ENCODE data around the gene SMIM13. TPM values are rescaled to one million over a fixed set of nuclear protein-coding genes. Genes with fewer than 3 reads are reported as not detected.

SMIM13 gene
- total RNA-seq, 2 donors from 2014 or later, result 4.4 to 7.2 TPM

DNA sequence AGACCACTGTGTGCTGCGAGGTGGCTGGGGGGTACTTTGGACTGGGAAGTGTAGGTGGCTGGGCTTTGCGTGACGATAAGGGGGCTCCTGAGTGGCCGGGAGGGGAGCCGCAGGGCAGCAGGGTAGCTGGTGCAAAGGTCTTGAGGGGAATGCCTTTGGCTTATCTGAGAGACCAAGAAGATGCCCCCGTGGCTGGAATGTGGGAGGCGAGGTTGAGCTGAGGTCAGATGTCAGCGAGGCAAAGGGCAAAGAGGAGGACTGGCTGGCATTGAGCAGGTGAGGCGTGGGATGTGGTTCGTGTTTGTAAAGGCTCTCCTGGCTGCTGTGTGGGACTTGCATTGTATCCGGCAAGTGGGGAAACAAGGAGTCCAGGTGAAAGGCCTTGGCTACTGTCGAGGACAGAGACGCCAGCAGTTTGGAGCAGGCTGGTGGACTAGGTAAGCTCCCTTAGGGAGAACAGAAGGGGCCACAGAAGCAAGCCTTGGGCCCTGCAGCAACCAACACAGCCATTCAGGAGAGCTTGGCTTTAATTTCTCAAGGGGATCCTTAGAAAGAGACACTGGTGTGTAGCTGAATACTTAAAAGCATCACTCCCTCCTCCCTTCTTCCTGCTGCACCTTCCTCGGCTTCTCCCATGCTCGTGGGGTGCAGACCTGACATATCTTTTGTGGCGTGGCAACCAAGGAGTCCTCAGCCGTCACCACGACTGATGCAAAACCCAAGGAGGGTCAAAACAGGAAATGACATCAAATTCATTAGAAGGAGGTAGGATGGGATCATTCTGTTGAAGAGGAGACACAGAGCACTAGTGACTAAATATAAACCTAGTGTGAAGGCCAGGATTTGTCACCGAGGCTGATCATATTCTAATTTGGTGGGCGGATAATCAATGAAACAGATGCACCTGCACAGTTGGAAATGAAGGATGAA is 71.3 kb downstream of the SMIM13 start:
- H3K4me3 ChIP-seq, result no peak overlapping the region
- TF ChIP-seq POLR2A (IDR thresholded peaks at IDR 0.05), result no peak
- TF ChIP-seq, protein P1, sequence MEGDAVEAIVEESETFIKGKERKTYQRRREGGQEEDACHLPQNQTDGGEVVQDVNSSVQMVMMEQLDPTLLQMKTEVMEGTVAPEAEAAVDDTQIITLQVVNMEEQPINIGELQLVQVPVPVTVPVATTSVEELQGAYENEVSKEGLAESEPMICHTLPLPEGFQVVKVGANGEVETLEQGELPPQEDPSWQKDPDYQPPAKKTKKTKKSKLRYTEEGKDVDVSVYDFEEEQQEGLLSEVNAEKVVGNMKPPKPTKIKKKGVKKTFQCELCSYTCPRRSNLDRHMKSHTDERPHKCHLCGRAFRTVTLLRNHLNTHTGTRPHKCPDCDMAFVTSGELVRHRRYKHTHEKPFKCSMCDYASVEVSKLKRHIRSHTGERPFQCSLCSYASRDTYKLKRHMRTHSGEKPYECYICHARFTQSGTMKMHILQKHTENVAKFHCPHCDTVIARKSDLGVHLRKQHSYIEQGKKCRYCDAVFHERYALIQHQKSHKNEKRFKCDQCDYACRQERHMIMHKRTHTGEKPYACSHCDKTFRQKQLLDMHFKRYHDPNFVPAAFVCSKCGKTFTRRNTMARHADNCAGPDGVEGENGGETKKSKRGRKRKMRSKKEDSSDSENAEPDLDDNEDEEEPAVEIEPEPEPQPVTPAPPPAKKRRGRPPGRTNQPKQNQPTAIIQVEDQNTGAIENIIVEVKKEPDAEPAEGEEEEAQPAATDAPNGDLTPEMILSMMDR (IDR thresholded peaks at IDR 0.05), result no peak
- TF ChIP-seq POLR2AphosphoS5 (IDR thresholded peaks at IDR 0.05), result no peak
- WGBS, result 85% methylated on average over 20 of the region's 20 CpGs
- H3K27ac ChIP-seq, result no peak overlapping the region
- intact Hi-C loops (cut with DNase I), result no loop called here
- H3K9me3 ChIP-seq, result no peaks in the 10 kb centered on the region
- H3K27me3 ChIP-seq (replicated peaks; ENCODE audit: insufficient read depth), result no peaks in the 10 kb centered on the region
- DNase-seq (ENCODE audit: low spot score), result no peak
- H3K36me3 ChIP-seq, result no peaks in the 10 kb centered on the region
- no peaks in the 10 kb centered on the region for H3K4me1 ChIP-seq (replicated peaks)

DNA sequence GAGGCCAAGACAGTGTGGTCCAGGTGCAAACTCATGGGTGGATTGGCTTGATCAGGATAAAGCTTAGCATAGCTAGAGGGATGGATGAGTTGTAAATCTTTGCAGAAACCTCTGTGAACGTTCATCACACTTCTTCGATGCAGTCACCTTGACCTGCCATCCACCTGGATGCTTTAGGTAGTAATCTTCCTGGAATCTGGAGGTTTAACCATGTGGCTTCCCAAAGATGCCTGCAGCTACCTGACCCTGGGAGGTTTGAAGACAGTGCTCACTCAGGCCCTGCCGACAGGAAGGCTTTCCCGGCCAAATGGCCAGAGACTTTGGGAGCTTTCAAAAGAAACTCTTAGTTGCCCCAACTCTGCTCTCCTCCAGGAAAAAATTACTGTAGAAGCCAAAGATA is 73.3 kb downstream of the SMIM13 start:
- Histone ChIP-seq H3K4me1 (replicated peaks) (no peaks in the 10 kb centered on the region), H3K36me3 (no peaks in the 10 kb centered on the region), H3K4me3 (no peak overlapping the region), H3K27me3 (replicated peaks; ENCODE audit: insufficient read depth) (no peaks in the 10 kb centered on the region), H3K9me3 (no peaks in the 10 kb centered on the region), H3K27ac (no peak overlapping the region)
- intact Hi-C loops (cut with DNase I), result no loop called here
- DNase-seq (ENCODE audit: low spot score), result no peak
- TF ChIP-seq POLR2A (IDR thresholded peaks at IDR 0.05) (no peak), POLR2AphosphoS5 (IDR thresholded peaks at IDR 0.05) (no peak)
- TF ChIP-seq, protein P1 (IDR thresholded peaks at IDR 0.05), result no peak
- 55% methylated on average over 4 of the region's 4 CpGs for WGBS

DNA sequence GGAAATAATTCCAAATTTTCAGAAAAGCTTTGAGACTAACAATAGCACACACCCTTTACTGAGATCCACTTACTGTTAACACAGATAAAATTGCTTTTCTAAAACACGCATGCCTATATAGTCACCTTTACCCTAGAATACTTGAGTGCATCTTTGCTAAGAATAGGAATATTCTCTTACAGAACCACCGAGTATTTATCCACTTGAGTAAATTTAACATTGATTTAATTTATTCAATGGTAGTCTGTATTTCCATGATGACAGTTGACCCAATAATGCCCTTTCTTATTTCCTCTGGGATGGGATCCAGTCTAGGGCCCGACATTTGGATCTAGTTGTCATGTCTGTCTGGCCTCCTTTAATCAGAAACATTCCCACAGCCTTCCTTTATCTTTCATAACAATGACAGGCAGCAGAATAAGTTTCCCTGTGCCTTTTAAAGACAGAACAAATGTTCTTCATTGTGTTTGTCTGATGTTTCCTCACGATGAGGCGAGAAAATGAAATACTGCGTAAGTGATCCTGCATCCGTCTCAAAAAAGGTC is 74.5 kb downstream of the SMIM13 start:
- DNase-seq (ENCODE audit: low spot score), result no peak
- Histone ChIP-seq H3K27ac (no peak overlapping the region), H3K4me3 (no peak overlapping the region), H3K36me3 (no peaks in the 10 kb centered on the region), H3K4me1 (replicated peaks) (no peaks in the 10 kb centered on the region), H3K27me3 (replicated peaks; ENCODE audit: insufficient read depth) (no peaks in the 10 kb centered on the region), H3K9me3 (no peaks in the 10 kb centered on the region)
- WGBS, result 83% methylated on average over 7 of the region's 7 CpGs
- intact Hi-C loops (cut with DNase I), result no loop called here
- TF ChIP-seq POLR2AphosphoS5 (IDR thresholded peaks at IDR 0.05) (no peak), POLR2A (IDR thresholded peaks at IDR 0.05) (no peak)
- TF ChIP-seq, protein P1 (IDR thresholded peaks at IDR 0.05), result no peak

DNA sequence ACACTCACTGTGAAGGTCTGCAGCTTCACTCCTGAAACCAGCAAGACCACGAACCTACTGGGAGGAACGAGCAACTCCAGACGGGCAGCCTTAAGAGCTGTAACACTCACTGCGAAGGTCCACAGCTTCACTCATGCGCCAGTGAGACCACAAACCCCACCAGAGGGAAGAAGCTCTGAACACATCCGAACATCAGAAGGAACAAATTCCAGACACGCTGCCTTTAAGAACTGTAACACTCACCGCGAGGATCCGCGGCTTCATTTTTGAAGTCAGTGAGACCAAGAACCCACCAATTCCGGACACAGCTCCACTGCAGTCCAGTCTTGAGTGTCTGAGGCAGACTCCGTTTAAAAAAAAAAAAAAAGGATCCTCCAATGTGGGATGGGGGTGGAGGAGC is 78.3 kb downstream of the SMIM13 start:
- intact Hi-C loops (cut with DNase I), result loop anchor here (2.0 to 5.0 kb wide), 2 partner anchors 80 to 325 kb away; no protein-coding TSS in a partner anchor

More for the DNA sequence above, 78.3 kb downstream of the SMIM13 start:
- no peak for TF ChIP-seq POLR2A (IDR thresholded peaks at IDR 0.05)
- TF ChIP-seq, protein P1 (IDR thresholded peaks at IDR 0.05), result no peak
- TF ChIP-seq POLR2AphosphoS5 (IDR thresholded peaks at IDR 0.05), result no peak
- no peaks in the 10 kb centered on the region for H3K4me1 ChIP-seq (replicated peaks)
- no peak overlapping the region for H3K4me3 ChIP-seq
- no peak overlapping the region for H3K27ac ChIP-seq
- WGBS, result 91% methylated on average over 13 of the region's 13 CpGs
- no peaks in the 10 kb centered on the region for H3K27me3 ChIP-seq (replicated peaks; ENCODE audit: insufficient read depth)
- no peaks in the 10 kb centered on the region for H3K9me3 ChIP-seq
- no peaks in the 10 kb centered on the region for H3K36me3 ChIP-seq
- DNase-seq (ENCODE audit: low spot score), result no peak
